Endothelial cell (in vitro differentiated cells): ENCODE results near the gene DDX50. TPM values are rescaled to one million over a fixed set of nuclear protein-coding genes. Genes with fewer than 3 reads are reported as not detected.

Experiments
- DNase-seq: peaks from one replicate; pipeline ENCODE4 v3.0.0; 2021; ENCODE audit warnings: low spot score
- H3K27ac Mint-ChIP-seq: one replicate; pipeline ENCODE4 v1.8.0; 2021; ENCODE audit warnings: mixed read lengths, inconsistent platforms; ENCODE audit not compliant: unreplicated experiment
- H3K27me3 Mint-ChIP-seq: one replicate; pipeline ENCODE4 v1.8.0; 2021; ENCODE audit warnings: mild to moderate bottlenecking, moderate library complexity, mixed read lengths, inconsistent platforms; ENCODE audit not compliant: unreplicated experiment
- H3K36me3 Mint-ChIP-seq: one replicate; pipeline ENCODE4 v1.8.0; 2021; ENCODE audit warnings: mild to moderate bottlenecking, low read depth, mixed read lengths, inconsistent platforms; ENCODE audit not compliant: unreplicated experiment
- H3K4me1 Mint-ChIP-seq: one replicate; pipeline ENCODE4 v1.8.0; 2021; ENCODE audit warnings: mild to moderate bottlenecking, mixed read lengths, inconsistent platforms; ENCODE audit not compliant: unreplicated experiment
- H3K4me3 Mint-ChIP-seq: one replicate; pipeline ENCODE4 v1.8.0; 2021; ENCODE audit warnings: mild to moderate bottlenecking, mixed read lengths, inconsistent platforms; ENCODE audit not compliant: unreplicated experiment
- H3K9me3 Mint-ChIP-seq: one replicate; pipeline ENCODE4 v1.8.0; 2021; ENCODE audit warnings: mixed read lengths, inconsistent platforms; ENCODE audit not compliant: unreplicated experiment
- CTCF ChIP-seq: fragments of 200-600 bp; sonication (generic); IDR thresholded peaks from one replicate; pipeline ENCODE4 v1.5.0; 2021; ENCODE audit warnings: antibody characterized with exemption; ENCODE audit not compliant: unreplicated experiment
- total RNA-seq: library from RNA; stranded (reverse); fragmentation: NEBNext Ultra II Directional; extraction: Animal tissue kit (Norgen Biotek cat#: 25700); gene quantifications from one replicate; pipeline ENCODE4 v1.2.1, GENCODE V29; 2021; ENCODE audit not compliant: unreplicated experiment

Gene DDX50
- total RNA-seq, 1 donor from 2014 or later: 35.2 TPM

GRCh38 chr10:68992636-68993440 is 91.7 kb downstream of the DDX50 start:
- no peak for DNase-seq
- TF ChIP-seq CTCF: no peak
- Mint-ChIP-seq H3K4me1 (peaks cover 29% of the 10 kb centered on the region), H3K27ac (peak overlapping the region; percentile 3), H3K4me3 (no peak overlapping the region), H3K27me3 (no peaks in the 10 kb centered on the region), H3K36me3 (no peaks in the 10 kb centered on the region), H3K9me3 (no peaks in the 10 kb centered on the region)

Other genes starting within 250 kb of the DDX50 start
- gene CCAR1, start 180.1 kb upstream of the DDX50 start, total RNA-seq: 86.1 TPM
- 0.21 TPM for gene STOX1, start 73.8 kb upstream of the DDX50 start, total RNA-seq
- 38.5 TPM for gene DDX21, start 54.9 kb downstream of the DDX50 start, total RNA-seq
- gene KIFBP, start 87.5 kb downstream of the DDX50 start, total RNA-seq: 26.2 TPM
- 4.7 TPM for gene SRGN, start 186.8 kb downstream of the DDX50 start, total RNA-seq
- gene VPS26A, start 222.9 kb downstream of the DDX50 start, total RNA-seq: 56.2 TPM